DMS 273 (cell line): Measurements from ENCODE around the gene SFXN3.
A peak's percentile ranks its signal among the peaks of the same experiment; 100 is the strongest.

ENCODE experiments used
- DNase-seq: peaks from one replicate; lab custom pipeline; 2025; ENCODE audit not compliant: unreplicated experiment; lab: John Stamatoyannopoulos, UW

SFXN3 gene

GRCh38 chr10:101072923-101073322 is 41.9 kb downstream of the SFXN3 start:
- DNase-seq: no peak

DNA sequence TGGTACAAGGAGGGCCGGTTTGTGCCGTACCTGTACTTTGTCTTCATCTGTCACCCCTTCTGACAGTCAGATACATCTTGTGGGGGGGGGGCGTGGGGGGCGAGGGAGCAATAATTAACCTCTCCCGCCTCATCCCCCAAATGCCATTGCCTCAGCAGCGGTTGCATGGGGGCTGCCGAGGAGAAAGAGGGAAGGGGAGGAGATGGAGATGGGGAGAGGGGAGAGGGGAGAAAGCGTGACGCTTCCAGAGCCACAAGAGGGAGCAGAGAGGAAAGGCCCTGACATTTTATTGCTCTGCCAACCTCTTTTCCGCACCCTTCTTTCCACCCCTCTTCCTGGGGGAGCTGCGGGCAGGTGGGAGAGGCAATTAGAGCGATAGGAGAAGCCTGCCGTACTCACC is 42.6 kb downstream of the SFXN3 start:
- no peak for DNase-seq

DNA sequence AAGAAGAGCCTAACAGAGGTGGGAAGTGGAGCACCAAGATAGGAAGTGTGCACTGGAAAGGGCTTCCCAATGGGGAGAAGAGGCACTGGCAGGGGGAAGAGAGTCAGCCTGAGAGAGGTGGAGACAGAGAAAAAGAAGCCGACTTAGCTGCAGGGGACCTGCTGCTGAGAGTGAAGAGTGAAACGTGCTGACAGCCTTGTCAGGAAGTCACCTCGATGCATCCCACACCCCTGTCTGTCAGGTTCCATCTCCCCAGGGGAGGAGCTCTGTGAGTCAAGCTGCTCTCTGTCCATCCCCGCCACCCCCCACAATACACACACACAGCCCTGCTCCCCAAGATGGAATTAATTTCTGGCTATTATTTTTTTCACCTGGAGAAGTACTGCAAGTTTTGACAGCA is 44.7 kb downstream of the SFXN3 start:
- no peak for DNase-seq

DNA sequence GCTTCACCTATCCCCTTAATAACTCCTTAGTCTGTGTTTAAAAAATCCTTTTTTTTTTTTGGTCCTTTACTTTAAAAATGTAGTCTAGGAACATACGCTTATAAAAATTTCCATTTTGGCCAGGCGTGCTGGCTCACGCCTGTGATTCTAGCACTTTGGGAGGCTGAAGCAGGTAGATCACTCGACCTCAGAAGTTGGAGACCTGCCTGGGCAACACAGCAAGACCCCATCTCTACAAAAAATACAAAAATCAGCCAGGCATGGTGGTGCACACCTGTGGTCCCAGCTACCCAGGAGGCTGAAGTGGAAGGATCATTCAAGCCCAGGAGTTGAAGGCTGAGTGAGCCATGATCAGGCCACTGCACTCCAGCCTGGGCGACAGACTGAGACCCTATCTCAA is 45.6 kb downstream of the SFXN3 start:
- no peak for DNase-seq

- peak; percentile 67 for DNase-seq
Measured at GRCh38 chr10:101079874-101080273, 48.8 kb downstream of the SFXN3 start.

- peak; percentile 17 for DNase-seq
Measured at GRCh38 chr10:101080933-101081931, 50.2 kb downstream of the SFXN3 start.

GRCh38 chr10:101085846-101086245 is 54.8 kb downstream of the SFXN3 start:
- DNase-seq: no peak

DNA sequence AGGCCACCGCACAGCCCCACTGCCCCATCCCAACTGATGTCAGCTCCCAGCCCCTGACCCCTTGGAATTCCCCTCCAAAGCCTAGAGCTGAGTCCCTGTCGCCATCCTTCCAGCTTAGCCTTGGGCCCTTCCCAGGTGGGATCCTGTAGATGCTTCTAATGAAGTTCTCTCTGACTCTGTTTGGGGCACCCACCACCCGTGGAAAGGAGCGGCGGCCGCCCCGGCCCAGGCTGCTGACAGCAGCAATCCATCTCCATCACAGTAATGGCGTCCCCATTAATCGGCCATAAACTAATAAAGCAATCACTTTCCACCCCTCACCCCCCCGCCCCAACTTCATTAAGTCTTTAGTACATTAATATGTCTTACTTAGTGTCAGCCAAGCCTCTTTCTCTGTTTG is 56.3 kb downstream of the SFXN3 start:
- DNase-seq: no peak

DNA sequence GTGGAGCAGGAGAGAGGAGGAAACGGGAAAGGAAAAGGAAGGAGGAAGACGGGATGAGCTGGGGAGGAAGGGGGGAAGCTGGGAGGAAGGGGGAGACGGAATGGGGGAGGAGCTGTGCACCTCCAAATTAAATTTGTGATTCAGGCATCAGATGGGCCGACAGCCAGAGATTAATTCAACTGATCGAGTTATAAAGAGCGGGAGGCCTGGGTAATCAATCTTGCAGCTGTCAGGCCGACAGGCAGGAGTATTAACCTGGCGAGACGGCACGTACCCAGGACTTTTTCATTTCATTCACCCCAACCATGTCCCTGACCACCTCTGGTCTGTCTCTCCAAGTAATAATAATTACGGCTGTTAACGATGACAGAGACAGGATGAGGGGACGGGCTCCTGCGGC is 56.9 kb downstream of the SFXN3 start:
- no peak for DNase-seq

DNA sequence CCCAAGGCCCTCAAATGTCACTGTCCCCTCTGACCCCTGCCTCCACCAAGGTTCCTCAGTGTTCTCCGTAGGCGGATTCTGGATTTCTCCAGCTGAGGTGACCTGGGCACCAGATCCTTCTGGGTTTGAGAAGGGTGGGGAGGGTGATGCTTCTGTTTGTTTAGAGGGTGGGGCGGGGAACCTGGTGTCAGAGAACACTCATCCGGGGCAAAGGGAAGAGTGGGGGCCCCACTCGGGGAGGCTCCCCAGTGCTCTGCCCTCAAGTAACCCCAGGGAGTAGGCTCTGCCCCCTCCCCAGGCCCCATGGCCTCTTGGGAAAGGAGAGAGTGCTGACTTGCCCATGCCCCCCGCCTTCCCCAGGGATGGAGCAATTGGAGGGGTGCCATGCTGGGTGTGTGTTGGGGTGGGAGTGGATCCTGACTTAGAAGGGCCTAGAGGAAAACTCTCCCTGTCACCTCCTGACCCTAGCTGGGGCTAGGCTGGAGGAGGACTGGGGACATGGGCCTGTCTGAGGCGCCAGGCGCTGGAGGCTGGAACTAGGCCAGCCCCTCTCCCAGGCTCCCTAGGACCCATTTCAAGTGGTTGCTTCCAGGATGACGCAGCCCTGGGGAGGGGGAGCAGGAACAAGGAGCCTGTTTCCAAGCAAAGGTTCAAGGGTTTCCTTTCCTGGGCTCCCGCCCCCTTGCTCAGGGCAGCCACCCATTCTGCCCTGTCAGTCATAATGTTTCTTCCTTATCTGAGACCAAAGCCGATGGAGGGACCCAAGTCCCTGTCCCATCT is 58.7 kb downstream of the SFXN3 start:
- DNase-seq: no peak

DNA sequence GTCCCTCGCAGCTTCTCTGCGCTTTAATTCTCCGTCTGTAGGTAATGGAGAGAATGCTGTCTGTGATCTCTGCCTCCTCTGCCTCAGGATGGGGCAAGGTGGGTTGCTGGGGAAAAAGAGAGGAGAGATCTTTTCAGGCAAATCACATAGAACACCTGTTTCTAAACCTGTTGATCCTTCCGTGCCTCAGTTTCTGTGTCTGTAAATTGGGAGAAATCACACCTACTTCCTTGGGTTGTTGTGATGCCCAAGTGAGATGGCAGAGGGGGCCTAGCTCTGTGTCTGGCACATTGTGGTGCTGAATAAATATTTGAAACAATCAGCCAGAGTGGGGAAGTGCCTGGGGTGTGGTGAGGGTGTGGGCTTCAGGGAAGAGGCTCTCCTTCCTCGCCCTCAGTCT is 59.6 kb downstream of the SFXN3 start:
- DNase-seq: no peak
